NCI-H2227 treated with DMSO at 0.1 percent for 48 hours (cell line): ENCODE results near the gene C16orf89.
"Not testable (repeated sequence)": the region's sequence is repeated elsewhere in the genome, so short reads cannot be mapped to it uniquely, and the experiment has no call there.

ENCODE experiments used
- DNase-seq: peaks from one replicate; lab custom pipeline; 2025; lab: John Stamatoyannopoulos, UW

Gene C16orf89

DNA sequence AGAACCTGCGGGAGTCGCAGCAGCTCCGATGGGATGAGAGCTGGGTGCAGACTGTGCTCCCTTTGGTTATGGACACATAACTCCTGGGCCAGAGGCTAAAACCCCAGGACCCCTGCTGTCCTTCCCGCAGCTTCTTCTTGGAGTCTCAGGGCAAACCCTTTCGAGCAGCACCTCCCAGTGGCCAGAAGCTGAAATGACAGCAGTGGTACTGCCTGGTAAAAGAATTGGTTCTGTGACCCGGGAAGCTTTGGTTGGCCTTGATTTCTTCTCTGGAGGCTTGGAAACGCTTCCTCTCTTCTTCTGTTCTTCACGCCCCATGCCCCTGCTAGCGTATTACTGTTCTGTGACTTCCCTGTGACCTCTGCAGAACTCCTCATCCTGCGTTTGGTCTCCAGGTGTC, 19.0 kb upstream of the C16orf89 start:
- DNase-seq, result peak; percentile 34

DNA sequence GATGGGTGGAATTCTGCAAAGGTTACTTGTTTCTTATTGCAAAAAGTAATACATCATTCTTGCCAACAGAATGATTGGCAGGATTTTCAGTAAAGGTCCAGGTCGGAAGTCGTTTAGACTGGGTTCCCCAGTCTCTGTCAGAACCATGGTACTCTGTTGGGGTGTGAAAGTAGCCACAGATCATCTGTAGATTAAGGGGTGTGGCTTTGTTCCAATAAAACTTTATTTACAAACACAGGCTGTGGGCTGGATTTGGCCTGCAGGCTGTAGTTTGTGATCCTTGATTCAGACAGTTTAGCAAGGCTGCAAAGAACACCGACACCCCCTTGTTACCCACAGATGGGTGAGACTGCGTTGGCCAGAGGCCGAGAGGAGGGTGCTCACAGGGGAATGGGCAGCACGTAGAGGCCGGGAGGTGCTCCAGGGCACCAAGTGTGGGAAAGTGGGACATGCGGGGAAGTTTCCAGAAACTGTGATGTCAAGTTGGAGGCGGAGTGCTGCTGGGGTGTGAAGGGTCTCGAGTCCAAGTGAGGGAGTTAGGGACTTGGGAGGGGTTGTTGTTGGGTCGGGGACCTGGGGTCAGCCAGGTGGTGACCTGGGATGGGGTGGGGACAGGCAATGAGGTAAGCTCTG, 18.5 kb upstream of the C16orf89 start:
- not testable (repeated sequence) for DNase-seq

DNA sequence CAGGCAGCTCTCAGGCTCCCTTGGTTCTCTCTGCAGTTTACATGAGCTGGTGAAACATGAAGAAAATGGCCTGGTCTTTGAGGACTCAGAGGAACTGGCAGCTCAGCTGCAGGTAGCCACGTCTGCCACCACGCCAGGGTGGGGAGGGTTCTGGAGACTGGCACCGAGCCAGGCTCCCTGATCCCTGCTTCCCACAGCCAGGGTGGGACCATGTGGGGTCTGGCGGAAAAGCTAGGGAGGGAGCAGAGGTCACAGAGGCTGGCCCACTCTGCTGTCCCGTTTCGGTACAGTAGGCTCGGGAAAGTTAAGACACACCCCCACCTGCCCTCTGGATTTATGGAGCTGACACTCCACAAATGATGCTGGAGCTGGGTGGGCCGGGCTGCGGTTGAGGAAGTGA, 17.9 kb upstream of the C16orf89 start:
- DNase-seq, result not testable (repeated sequence)

DNA sequence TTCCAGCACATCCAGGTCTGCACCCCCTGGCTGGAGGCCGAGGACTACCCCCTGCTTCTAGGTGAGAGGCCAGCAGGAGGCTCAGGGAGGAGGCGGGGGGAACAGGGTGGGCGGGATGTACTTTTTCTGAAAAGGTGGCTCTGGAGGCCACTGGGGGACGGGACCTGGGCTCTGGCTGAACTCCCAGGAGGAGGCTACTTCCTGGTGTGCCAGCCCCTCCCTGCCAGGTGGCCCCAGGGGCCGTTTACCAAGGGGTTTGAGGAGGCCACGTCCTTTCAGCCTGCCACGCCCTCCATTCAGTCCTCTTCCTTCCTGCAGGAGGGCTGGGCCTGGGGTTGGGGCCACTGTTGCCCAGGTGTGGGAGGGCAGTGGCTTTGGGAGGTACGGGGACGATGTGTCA, 15.2 kb upstream of the C16orf89 start:
- not testable (repeated sequence) for DNase-seq

DNA sequence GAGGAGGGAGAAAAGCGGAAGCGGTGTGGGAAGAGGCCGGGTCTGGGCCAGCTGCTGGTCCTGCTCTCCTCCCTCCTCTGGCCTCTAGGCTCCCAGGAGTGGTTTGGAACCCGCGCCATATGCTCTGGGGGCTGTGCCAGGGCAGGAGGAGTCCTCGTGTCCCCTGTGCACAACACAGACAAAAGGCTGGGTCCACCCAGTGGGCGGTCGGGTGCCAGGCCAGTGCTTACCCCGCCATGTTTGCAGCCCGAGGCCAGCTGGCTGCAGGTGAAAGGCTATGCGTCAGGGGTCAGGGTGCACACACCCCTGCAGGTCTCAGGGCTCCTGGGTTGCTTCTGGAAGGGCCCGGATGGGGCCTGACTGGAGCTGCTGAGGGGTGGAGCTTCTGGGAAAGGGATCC, 14.7 kb upstream of the C16orf89 start:
- DNase-seq, result not testable (repeated sequence)

DNA sequence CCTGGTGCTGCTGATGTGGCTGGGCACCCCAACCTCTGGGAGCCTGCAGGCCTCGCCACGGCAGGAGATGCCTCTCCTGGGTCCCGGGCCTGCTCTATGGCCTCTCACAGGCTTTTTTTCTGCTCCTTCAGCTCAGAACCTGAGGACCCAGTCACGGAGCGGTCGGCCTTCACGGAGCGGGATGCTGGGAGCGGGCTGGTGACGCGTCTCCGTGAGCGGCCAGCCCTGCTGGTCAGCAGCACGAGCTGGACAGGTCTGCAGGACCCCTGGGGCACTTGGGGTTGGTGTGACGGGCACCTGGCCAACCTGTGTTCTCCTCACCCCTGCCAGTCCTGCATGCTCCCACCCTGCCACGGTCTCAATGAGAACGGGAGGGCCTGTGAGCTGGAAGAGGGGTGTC, 12.9 kb upstream of the C16orf89 start:
- DNase-seq, result no peak

DNA sequence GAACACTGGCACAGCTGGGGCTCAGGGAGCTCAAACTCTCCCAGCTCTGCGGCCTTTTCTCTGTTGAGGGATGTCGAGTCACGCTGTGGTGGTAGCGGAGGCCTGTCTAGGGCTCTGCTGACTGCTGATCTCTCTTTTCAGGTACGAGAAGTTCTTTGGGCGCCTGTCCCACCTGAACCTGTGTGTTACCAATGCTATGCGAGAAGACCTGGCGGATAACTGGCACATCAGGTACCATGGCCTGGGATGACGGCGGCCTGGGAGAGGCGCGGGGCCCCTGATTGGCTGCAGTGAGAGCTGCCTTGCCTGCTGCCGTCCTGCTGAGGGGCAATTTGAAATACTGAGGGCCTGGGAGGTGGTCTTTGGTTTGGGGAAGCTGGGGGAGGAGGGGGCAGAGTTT, 11.5 kb upstream of the C16orf89 start:
- DNase-seq, result no peak

DNA sequence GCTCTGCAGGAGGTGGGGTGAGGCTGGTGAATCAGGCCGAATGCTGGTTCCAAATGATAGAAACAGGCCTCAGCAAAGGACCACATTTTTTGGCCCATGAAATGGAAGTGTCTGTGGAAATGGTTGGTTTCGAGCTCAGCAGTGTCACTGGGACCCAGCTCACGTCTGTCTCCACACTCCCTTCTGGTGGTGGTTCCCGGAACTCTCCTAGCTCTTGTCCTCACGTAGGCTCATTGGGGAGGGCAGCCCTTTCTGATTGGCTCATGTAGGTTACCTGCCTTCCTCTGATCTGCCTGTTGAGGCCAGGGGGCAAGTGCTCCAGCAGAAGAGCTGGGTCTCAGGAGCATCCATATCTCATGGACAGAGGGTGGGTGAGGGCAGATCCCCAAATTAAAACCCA, 9.9 kb upstream of the C16orf89 start:
- DNase-seq, result no peak

DNA sequence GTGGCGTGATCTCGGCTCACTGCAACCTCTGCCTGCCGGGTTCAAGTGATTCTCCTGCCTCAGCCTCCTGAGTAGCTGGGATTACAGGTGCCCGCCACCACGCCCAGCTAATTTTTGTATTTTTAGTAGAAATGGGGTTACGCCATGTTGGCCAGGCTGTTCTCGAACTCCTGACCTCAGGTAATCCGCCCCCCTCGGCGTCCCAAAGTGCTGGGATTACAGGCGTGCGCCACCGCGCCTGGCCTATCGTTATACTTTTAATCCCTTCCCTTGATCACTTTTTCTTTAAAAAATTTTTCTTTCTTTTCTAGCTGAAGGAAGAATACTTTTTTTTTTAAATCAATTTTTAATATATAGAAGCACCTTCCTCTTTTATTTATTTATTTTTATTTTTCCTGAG, 8.0 kb upstream of the C16orf89 start:
- DNase-seq, result not testable (repeated sequence)

DNA sequence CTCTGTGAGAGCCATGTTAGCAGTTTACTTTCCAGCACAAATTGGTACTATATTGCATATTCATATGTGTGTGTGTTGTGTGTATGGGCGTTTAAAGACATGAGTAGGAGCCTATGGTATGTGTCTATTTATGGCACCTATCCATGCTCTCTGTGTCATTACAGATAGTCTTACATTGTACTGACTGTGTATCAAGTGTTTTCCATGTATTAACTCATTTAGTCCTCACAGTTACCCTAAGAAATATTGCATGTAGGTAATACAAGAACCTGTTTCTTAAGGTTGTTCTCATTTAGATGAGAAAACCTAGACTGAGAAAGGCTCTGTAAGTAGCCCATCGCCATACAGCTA, 7.5 kb upstream of the C16orf89 start:
- DNase-seq, result no peak

DNA sequence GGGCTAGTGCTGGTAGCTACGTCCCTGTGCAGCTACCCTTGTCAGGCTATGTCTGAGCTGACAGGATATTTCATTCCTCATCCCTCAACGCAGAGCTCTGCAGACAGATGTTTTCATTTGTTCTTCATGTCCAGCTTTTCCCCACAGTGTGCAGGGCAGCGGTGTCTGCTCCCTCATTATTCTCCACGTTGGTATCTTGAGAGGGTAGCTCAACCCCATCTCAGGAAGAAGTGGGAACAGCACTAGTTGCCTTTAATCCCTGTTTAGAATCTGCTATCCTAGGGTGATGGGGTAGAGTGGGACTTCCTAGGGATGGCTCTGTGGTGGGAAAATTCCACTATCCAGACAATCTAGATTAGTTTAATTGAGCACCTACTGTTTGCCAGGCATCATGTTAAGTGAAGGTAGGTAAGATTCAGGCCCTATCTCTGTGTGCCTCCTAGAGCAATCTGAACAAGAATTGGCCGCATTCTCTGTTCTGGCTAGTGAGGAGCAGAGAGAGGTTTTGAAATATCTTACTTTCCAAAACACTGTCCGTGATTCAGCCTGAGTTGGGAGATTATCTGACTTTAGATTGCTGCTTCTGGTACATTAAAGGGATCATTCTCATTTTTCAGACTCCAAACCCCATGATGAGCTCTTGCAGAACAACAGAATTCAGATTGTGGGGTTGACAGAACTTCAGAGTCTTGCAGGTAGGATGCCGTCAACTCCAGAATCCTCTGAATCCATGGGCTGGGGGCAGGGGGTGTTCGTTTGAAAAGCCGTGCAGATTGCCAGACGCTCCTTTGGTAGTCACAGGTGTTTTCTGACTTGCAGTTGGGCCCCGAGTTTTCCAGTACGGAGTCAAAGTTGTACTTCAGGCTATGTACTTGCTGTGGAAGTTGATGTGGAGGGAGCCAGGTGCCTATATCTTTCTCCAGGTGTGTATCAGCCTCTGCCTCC, 6.8 kb upstream of the C16orf89 start:
- no peak for DNase-seq

DNA sequence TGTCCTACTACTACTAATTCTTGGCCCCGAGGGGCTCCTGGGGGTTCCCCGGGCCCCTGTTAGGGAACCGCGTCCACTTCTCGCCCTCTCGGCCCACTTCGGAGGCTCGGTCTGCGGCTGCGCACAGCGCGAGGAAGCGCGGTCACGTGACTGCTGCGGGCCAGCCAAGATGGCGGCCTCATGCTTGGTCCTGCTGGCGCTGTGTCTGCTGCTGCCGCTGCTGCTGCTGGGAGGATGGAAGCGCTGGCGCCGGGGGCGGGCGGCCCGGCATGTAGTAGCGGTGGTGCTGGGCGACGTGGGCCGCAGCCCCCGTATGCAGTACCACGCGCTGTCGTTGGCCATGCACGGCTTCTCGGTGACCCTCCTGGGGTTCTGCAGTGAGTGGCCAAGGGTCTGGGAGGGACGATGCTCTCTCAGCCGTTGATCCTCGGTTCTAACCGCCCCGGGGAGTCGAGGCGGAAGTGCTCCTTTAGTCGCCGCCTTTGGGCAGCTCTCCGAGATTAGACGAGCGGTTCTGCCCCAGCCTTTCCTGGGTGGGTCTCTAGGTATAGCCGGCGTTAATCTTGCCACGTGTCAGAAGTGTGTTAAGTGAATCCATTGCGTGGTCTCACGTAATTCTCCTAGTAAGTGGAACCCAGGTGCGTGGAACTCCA, 6.1 kb upstream of the C16orf89 start, which contains the start of gene ALG1:
Gene ALG1, plus strand, starts transcription at position 163 of the 653 bp plus-strand sequence. Its CDS starts 7 bp downstream, at position 170.
- peak; percentile 87 for DNase-seq

DNA sequence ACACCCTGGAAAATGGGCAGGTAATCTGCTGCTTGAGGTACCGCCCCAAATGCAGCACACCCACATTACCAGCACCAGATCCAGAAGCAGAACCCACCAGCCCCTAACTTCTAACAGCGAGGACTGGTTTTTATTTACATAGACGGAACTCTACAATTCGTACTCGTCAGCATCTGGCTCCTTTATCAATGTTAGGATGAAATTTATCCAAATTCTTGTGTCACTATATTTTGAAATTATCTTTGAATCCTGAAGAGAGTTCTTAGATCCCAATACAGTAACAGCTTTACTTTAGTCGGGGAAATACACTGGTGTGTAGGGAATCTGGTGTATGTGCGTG, 5.6 kb upstream of the C16orf89 start:
- no peak for DNase-seq

DNA sequence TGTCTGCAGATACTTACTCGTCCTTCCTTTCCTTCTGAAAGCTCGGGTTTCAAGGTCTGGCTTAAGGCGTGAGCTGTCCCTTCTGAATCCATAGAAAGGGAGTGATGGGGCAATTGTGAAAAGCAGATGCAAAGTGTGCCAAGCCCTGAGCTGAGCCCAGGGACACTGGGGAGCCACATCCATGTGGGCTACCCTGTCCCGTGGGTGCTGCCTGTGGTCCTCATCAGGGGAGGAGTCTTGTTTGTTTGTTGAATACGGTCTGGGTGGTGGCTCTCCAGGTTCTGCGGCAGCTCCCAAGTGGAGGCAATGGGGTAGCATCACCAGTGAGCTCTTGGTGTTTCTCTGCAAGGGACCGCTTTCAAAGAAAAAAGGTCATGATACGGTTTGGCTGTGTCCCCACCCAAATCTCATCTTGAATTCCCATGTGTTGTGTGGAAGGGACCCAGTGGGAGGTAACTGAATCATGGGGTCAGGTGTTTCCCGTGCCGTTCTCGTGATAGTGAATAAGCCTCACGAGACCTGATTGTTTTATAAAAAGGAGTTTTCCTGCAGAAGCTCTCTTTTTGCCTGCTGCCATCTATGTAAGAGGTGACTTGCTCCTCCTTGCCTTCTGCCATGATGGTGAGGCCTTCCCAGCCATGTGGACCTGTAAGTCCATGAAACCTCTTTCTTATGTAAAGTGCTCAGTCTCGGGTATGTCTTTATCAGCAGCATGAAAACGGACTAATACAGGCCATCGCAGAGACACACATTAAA, 4.9 kb upstream of the C16orf89 start:
- no peak for DNase-seq

DNA sequence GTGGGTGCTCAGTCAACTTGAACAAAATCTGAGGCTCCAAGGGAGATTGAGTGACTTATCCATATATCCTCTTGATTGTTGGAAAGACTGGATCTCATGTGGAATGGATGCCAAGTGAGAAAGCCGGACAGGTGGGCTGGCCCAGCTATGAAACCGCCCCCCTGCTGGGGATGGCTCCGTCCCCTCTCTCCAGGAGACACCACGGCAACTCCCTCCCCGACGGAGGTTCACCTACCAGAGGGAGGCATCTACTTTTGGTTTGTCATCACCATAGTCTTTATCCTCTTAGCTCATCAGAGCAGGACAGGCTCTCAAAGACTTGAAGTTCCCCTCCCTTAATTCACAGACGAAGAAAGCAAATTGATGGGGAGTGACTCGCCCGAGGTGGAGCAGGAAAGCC, 4.1 kb upstream of the C16orf89 start:
- DNase-seq, result no peak

DNA sequence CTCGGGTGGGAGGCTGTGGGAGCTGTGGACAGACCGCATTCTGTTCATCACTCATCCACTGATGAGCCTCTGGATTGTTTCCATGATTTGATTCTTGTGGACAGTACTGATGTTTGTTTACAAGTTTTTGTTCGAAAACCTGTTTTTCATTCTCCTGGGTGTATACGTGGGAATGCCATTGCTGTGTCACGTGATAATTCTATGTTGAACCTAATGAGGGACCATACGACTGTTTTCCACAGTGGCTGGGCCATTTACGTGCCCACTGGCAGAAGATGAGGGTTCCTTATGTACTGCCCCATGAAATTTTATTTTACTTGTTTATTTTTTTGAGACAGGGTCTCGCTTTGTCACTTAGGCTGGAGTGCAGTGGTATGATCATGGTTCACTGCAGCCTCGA, 3.3 kb upstream of the C16orf89 start:
- no peak for DNase-seq

DNA sequence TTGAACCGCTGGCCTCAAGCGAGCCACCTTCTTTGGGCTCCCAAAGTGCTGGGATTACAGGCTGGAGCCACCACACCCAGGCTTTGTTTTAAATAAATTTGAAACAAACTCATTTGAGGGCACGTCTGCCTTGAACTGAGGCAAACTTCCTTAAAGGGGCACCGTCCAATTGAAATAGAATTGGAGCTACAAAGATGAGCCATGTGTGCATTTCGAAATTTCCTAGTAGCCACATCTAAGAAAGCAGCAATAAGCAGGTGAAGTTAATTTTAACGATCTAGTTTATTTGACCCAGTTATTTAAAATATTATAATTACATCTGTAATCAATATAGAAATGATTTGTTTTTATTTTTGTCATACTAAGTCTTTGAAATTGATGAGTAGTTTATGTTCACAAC, 755 bp upstream of the C16orf89 start:
- no peak for DNase-seq

DNA sequence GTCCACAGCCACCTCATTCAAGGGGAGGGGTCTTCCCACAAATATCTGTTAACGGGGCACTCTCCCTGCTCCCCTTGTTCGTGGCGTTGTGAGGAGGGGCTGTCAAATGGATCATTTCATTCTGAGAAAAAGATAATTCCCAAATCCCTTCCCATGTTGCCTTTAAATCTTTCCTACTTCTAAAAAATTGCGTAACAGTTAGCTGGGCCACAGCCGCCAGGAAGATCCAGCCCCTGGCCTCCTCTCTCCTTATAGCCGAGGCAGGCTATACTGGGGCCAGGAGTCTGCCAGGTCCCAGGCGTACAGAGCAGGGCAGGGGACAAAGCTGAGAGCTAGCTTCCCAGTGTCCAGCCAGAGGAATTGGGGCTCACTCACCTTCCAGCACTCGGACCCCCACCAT, 430 bp downstream of the C16orf89 start:
- no peak for DNase-seq

DNA sequence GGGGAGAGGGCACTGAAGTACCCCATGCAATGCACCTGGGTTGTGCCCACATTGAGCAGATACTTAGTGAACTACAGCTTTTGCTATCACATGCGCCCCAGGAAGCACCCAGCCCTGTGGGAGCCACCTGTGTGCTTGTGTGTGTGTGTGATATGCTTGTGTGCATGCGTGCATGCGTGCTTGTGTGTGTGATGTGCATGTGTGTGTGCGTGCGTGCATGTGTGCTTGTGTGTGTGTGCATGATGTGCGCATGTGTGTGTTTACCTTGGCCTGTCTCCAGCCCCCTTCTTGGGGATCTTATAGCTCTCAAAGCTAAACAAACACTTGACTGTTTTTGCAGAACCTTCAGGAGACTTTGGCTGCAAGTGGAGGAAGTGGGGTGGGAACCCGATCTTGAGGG, 841 bp downstream of the C16orf89 start:
- DNase-seq, result no peak

DNA sequence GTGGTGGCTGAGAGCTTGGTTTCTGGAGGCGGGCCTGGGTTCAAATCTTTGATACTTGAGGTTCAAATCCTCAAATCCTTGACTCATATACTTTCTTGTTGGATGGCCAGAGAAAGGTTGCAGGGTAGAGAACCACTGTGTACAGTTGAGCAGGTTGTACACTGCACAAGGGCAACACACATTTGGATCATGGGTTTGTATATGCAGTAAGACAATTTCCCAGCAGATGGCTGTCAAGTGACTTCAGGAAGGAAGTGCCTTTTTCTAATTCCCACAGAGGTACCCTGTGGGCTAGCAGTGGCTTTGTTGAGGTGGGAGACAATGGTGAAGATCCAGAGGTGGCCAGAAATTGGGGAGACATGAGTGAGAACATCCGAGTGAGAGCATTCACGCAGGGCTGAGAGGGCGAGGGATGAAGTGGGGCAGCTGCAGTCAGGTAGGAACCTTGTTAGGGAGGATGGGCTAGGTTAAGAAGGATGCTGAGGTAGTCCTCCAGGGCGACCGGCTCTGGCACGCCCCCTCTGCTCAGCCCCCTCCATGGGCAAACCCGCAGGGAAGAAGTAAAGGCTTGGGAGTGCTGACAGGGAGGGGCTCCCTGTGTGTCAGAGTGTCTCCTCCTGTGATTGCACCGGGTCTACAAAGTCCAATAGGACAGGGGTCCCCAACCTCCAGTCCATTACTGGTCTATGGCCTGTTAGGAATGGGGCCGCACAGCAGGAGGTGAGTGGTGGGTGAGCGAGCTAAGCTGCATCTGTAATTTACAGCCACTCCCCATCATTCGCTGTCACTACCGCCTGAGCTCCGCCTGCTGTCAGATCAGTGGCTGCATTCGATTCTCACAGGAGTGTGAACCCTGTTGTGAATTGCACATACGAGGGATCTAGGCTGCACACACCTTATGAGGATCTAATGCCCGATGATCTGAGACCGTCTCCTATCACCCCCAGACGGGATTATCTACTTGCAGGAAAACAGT, 2.7 kb downstream of the C16orf89 start:
- DNase-seq, result no peak

DNA sequence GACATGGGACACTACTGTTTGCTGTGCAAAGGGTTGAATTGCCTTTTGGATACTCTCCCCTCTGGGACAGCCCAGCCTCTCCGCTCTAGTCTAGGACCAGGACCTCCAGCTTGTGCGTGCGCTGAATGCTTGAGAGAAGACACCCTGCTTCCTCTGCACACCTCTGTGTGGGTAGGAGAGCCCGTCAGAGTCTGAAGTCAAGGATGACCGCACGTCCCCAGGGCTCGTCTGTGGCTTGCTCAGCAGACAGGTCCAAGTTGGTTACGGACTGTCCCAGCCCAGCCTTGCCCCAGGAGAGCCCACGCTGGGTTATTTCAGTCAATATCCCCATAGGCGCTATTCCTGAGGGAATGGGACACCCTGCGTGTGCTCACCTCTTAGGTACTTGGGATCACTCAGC, 3.7 kb downstream of the C16orf89 start:
- DNase-seq, result no peak
